Parietal lobe (tissue), 1 donor: Measurements from ENCODE around the gene SEMG1. TPM values are rescaled to one million over a fixed set of nuclear protein-coding genes. Genes with fewer than 3 reads are reported as not detected.

Experiments
- total RNA-seq: library from RNA; depleted of rRNA; stranded (reverse); fragments of >200 nt; gene quantifications from one replicate; pipeline ENCODE4 v1.2.3, GENCODE V29; 2014

Gene SEMG1, protein sequence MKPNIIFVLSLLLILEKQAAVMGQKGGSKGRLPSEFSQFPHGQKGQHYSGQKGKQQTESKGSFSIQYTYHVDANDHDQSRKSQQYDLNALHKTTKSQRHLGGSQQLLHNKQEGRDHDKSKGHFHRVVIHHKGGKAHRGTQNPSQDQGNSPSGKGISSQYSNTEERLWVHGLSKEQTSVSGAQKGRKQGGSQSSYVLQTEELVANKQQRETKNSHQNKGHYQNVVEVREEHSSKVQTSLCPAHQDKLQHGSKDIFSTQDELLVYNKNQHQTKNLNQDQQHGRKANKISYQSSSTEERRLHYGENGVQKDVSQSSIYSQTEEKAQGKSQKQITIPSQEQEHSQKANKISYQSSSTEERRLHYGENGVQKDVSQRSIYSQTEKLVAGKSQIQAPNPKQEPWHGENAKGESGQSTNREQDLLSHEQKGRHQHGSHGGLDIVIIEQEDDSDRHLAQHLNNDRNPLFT
- total RNA-seq: not detected

DNA sequence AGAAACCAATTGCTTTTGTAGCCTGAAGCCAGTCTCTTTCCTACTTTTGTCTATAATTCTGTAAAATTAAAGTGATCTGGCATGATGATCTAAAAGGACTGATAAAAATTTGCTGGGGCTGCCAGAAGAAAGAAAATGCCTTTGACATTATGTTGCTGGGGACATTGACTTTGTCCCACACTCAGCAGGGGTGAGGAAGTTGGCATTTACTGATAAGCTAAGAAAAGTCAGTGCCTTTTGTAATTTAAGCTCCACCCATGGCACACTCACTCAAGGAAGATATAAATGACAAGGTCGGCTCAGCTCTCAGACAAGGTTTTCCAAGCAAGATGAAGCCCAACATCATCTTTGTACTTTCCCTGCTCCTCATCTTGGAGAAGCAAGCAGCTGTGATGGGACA lies at the start of gene SEMG1:
Gene SEMG1 (plus strand): TSS at position 309 of the 400 bp plus-strand sequence. CDS start 21 bp downstream, at position 330.

DNA sequence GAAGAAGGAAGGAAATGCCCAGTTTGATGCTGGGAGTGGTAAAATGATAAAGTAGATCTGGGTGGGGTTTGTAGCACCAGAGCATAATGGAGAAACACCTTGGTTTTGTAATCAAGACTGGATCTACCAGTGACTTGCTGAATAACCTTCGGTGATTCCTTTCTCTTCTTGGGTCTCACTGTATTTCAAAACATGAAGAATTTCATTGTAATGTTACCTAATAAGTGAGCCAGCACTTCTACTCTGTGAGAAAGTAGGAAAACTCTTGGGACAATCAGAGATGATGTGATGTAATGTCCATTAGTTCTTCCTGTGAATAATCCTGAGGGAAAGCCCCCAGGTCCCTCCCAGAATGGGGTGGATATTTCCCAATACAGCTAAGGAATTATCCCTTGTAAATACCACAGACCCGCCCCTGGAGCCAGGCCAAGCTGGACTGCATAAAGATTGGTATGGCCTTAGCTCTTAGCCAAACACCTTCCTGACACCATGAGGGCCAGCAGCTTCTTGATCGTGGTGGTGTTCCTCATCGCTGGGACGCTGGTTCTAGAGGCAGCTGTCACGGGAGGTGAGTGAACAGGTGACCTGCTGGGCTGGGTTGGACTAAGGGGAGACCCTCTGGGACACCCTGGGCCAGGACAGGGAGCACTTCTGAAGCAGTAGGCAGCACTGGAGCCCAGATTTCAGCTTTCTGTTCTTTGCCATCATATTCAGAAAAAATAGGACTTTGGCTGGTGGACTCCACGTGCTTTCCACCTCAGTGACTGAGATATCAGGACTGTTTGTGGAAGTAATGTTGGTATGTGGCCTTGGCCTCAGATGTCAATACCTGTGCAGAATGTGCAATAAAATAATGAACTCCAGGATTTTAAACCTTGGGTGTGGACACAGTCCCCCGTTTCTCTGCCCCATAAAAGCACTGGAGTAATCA lies 32.1 kb upstream of the SEMG1 start, which contains the start of gene PI3:
Gene PI3 (plus strand): TSS at position 469 of the 931 bp plus-strand sequence. CDS start 21 bp downstream, at position 490.

DNA sequence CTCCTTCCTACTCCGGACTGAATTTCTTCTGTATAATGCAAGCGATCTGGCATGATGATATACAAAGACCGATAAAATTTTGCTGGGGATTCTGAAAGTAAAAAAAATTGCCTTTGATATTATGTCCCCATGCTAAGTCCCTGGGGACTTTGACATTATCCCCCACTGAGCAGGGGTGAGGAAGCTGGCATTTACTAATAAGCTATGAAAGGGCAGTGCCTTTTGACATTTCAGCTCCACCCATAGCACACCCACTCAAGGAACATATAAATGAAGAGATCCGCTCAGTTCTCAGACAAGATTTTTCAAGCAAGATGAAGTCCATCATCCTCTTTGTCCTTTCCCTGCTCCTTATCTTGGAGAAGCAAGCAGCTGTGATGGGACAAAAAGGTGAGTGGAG lies 14.2 kb downstream of the SEMG1 start, which contains the start of gene SEMG2:
Gene SEMG2 (plus strand): TSS at position 298 of the 400 bp plus-strand sequence. CDS start 17 bp downstream, at position 315.

DNA sequence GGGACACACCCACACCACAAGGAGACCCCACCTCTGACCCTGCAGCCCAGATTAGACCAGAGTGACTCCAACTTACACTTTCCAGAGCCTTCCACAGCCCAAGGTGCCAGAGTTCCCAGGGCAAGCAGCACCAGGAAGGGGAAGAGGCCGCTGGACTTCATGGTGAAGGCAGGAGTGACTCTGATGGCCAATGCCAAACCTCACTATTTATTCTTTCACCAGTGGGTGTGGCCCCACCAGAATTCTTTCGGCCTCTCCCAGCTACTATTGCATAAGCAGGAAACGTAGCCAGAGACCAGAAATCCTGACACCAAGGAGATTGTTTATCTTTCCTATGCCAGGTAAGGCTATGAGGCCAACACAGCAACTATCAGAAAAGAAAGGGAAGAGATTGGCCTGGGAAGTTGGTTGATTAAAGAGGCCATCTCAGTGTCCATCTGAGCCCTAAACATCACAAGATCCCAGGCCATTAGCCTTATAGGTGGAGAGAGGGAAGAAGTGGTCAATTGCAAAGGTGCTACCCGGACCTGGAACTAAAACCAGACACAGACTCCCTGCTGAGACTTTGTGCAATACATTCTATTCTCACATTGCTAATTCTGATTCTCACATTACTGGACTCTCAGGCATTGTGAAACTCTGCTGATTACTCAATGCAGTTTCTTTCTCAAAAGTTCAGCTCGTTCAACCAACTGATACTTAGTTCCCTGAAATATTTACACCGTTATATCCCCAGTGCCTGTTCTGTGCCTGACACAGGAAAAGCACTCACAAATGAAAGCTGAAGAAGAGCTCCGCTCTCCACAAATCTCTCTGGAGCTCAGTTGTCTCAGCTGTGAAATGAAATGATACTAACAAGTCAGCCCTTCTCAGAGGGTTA lies 47.8 kb downstream of the SEMG1 start, which contains the start of gene SLPI:
Gene SLPI (minus strand): TSS at position 182 of the 880 bp plus-strand sequence. CDS start 21 bp downstream, at position 161.

Other genes starting within 250 kb of the SEMG1 start
- gene TOMM34, start 246.6 kb upstream of the SEMG1 start, total RNA-seq: 6.6 TPM
- 59.5 TPM for gene STK4, start 240.5 kb upstream of the SEMG1 start, total RNA-seq
- gene KCNS1, start 105.9 kb upstream of the SEMG1 start, total RNA-seq: 1.6 TPM
- gene WFDC5, start 91.9 kb upstream of the SEMG1 start, total RNA-seq: not detected
- not detected for gene WFDC12, start 82.6 kb upstream of the SEMG1 start, total RNA-seq
- not detected for gene PI3, start 32.1 kb upstream of the SEMG1 start, total RNA-seq
- gene SEMG2, start 14.3 kb downstream of the SEMG1 start, total RNA-seq: not detected
- gene SLPI, start 47.5 kb downstream of the SEMG1 start, total RNA-seq: not detected
- not detected for gene RBPJL, start 99.8 kb downstream of the SEMG1 start, total RNA-seq
- gene MATN4, start 101.3 kb downstream of the SEMG1 start, total RNA-seq: not detected
- gene SDC4, start 141.4 kb downstream of the SEMG1 start, total RNA-seq: 0.94 TPM
- 39.1 TPM for gene SYS1, start 156.1 kb downstream of the SEMG1 start, total RNA-seq
- gene TP53TG5, start 171.3 kb downstream of the SEMG1 start, total RNA-seq: 1.9 TPM
- 13.1 TPM for gene DBNDD2, start 201.3 kb downstream of the SEMG1 start, total RNA-seq
- gene PIGT, start 209.1 kb downstream of the SEMG1 start, total RNA-seq: 27.2 TPM